Measurements from ENCODE around the gene FADS6.

The FADS6 gene

GRCh38 chr17:74875977-74876593, 17.3 kb downstream of the FADS6 start:
- H2AFZ ChIP-seq (ENCODE audit: low read length) = peak overlapping the region; percentile 58
- no peak for DNase-seq (ENCODE audit: low spot score)
- no peak overlapping the region for H2AK5ac ChIP-seq (ENCODE audit: low read depth, low read length)
- H3K4me3 ChIP-seq (ENCODE audit: low read length in 2 of 2) = no peak overlapping the region
- no peak overlapping the region for H3K9ac ChIP-seq (ENCODE audit: low read depth, low read length, poor library complexity)
- no peak overlapping the region for H3K4ac ChIP-seq (ENCODE audit: low read length)
- H3K36me3 ChIP-seq (replicated peaks in 1 of 2; ENCODE audit: control insufficient read depth in 2 of 2, insufficient read depth in 2 of 2, low read length in 2 of 2) = peaks cover 0 to 8% of the 10 kb centered on the region in 2 donors
- H2BK5ac ChIP-seq (ENCODE audit: low read length) = no peak overlapping the region
- no peak overlapping the region for H4K91ac ChIP-seq (ENCODE audit: low read depth, low read length, poor library complexity)
- H3K27ac ChIP-seq (replicated peaks; ENCODE audit: low read length) = no peak overlapping the region
- no peak overlapping the region for H3K23ac ChIP-seq (ENCODE audit: low read depth, low read length, poor library complexity)
- no peak overlapping the region for H2BK12ac ChIP-seq (ENCODE audit: low read length)
- peaks cover 12 to 13% of the 10 kb centered on the region in 2 donors for H3K4me1 ChIP-seq (ENCODE audit: control insufficient read depth in 2 of 2, insufficient read depth in 1 of 2, low read depth in 1 of 2, low read length in 2 of 2)
- H3K27me3 ChIP-seq (ENCODE audit: control insufficient read depth in 3 of 3, insufficient read depth in 3 of 3, low read depth in 1 of 3, low read length in 3 of 3) = peaks cover 0 to 47% (median 0%) of the 10 kb centered on the region in 3 experiments
- H2BK120ac ChIP-seq (ENCODE audit: low read depth, low read length) = no peak overlapping the region
- H3K79me1 ChIP-seq (ENCODE audit: low read depth, low read length) = peaks cover 4% of the 10 kb centered on the region
- no peak overlapping the region for H3K18ac ChIP-seq (ENCODE audit: low read length)
- H2BK15ac ChIP-seq (ENCODE audit: low read length) = no peak overlapping the region
- H3K14ac ChIP-seq (ENCODE audit: low read length) = no peak overlapping the region
- no CpG with 5 or more reads among the region's 6 CpGs for WGBS, 2 donors (ENCODE audit: extremely low coverage in 2 of 2, insufficient read length in 2 of 2, insufficient replicate concordance in 1 of 2)
- no peak overlapping the region for H4K8ac ChIP-seq (ENCODE audit: low read depth, low read length)
- H3K9me3 ChIP-seq (replicated peaks in 1 of 2; ENCODE audit: control insufficient read depth in 2 of 2, insufficient read depth in 1 of 2, low read depth in 1 of 2, low read length in 2 of 2) = no peaks in the 10 kb centered on the region
- no peak overlapping the region for H3K4me2 ChIP-seq (ENCODE audit: insufficient read depth, low read length, poor library complexity, severe bottlenecking)

- no peak overlapping the region for H4K91ac ChIP-seq (ENCODE audit: low read depth, low read length, poor library complexity)
- no peak overlapping the region for H4K8ac ChIP-seq (ENCODE audit: low read depth, low read length)
- no peak overlapping the region for H2AK5ac ChIP-seq (ENCODE audit: low read depth, low read length)
- H3K9ac ChIP-seq (ENCODE audit: low read depth, low read length, poor library complexity) = no peak overlapping the region
- H3K36me3 ChIP-seq (replicated peaks in 1 of 2; ENCODE audit: control insufficient read depth in 2 of 2, insufficient read depth in 2 of 2, low read length in 2 of 2) = peaks cover 0 to 13% of the 10 kb centered on the region in 2 donors
- H3K4me3 ChIP-seq (ENCODE audit: low read length in 2 of 2) = no peak overlapping the region
- no peak overlapping the region for H3K4ac ChIP-seq (ENCODE audit: low read length)
- H3K27me3 ChIP-seq (ENCODE audit: control insufficient read depth in 3 of 3, insufficient read depth in 3 of 3, low read depth in 1 of 3, low read length in 3 of 3) = peaks cover 0 to 41% (median 0%) of the 10 kb centered on the region in 3 experiments
- no CpG with 5 or more reads among the region's 5 CpGs for WGBS, 2 donors (ENCODE audit: extremely low coverage in 2 of 2, insufficient read length in 2 of 2, insufficient replicate concordance in 1 of 2)
- DNase-seq (ENCODE audit: low spot score) = no peak
- peak overlapping the region; percentile 58 for H2AFZ ChIP-seq (ENCODE audit: low read length)
- H3K23ac ChIP-seq (ENCODE audit: low read depth, low read length, poor library complexity) = no peak overlapping the region
- no peak overlapping the region for H3K27ac ChIP-seq (replicated peaks; ENCODE audit: low read length)
- H3K4me1 ChIP-seq (ENCODE audit: control insufficient read depth in 2 of 2, insufficient read depth in 1 of 2, low read depth in 1 of 2, low read length in 2 of 2) = peaks cover 12 to 15% of the 10 kb centered on the region in 2 donors
- no peak overlapping the region for H2BK120ac ChIP-seq (ENCODE audit: low read depth, low read length)
- peaks cover 4% of the 10 kb centered on the region for H3K79me1 ChIP-seq (ENCODE audit: low read depth, low read length)
- no peak overlapping the region for H3K4me2 ChIP-seq (ENCODE audit: insufficient read depth, low read length, poor library complexity, severe bottlenecking)
- H2BK15ac ChIP-seq (ENCODE audit: low read length) = no peak overlapping the region
- H3K14ac ChIP-seq (ENCODE audit: low read length) = no peak overlapping the region
- no peak overlapping the region for H2BK5ac ChIP-seq (ENCODE audit: low read length)
- no peak overlapping the region for H2BK12ac ChIP-seq (ENCODE audit: low read length)
- H3K18ac ChIP-seq (ENCODE audit: low read length) = no peak overlapping the region
- no peaks in the 10 kb centered on the region for H3K9me3 ChIP-seq (replicated peaks in 1 of 2; ENCODE audit: control insufficient read depth in 2 of 2, insufficient read depth in 1 of 2, low read depth in 1 of 2, low read length in 2 of 2)
These were observed 18.1 kb downstream of the FADS6 start for GRCh38 chr17:74875155-74875976.

- DNase-seq (ENCODE audit: low spot score) = no peak
- Histone ChIP-seq H3K18ac (ENCODE audit: low read length) (no peak overlapping the region), H3K4me3 (ENCODE audit: low read length in 2 of 2) (no peak overlapping the region), H2AK5ac (ENCODE audit: low read depth, low read length) (no peak overlapping the region), H3K36me3 (replicated peaks in 1 of 2; ENCODE audit: control insufficient read depth in 2 of 2, insufficient read depth in 2 of 2, low read length in 2 of 2) (peaks cover 3 to 21% of the 10 kb centered on the region in 2 donors), H3K27me3 (ENCODE audit: control insufficient read depth in 3 of 3, insufficient read depth in 3 of 3, low read depth in 1 of 3, low read length in 3 of 3) (peaks cover 0 to 36% (median 0%) of the 10 kb centered on the region in 3 experiments), H3K23ac (ENCODE audit: low read depth, low read length, poor library complexity) (no peak overlapping the region), H3K4ac (ENCODE audit: low read length) (no peak overlapping the region), H3K4me1 (ENCODE audit: control insufficient read depth in 2 of 2, insufficient read depth in 1 of 2, low read depth in 1 of 2, low read length in 2 of 2) (peaks cover 14 to 15% of the 10 kb centered on the region in 2 donors), H2BK5ac (ENCODE audit: low read length) (no peak overlapping the region), H3K14ac (ENCODE audit: low read length) (no peak overlapping the region), H2AFZ (ENCODE audit: low read length) (no peak overlapping the region), H3K9me3 (replicated peaks in 1 of 2; ENCODE audit: control insufficient read depth in 2 of 2, insufficient read depth in 1 of 2, low read depth in 1 of 2, low read length in 2 of 2) (no peaks in the 10 kb centered on the region), H2BK15ac (ENCODE audit: low read length) (no peak overlapping the region), H4K91ac (ENCODE audit: low read depth, low read length, poor library complexity) (no peak overlapping the region), H3K9ac (ENCODE audit: low read depth, low read length, poor library complexity) (no peak overlapping the region), H4K8ac (ENCODE audit: low read depth, low read length) (no peak overlapping the region), H3K79me1 (ENCODE audit: low read depth, low read length) (peaks cover 7% of the 10 kb centered on the region), H3K4me2 (ENCODE audit: insufficient read depth, low read length, poor library complexity, severe bottlenecking) (no peak overlapping the region), H2BK12ac (ENCODE audit: low read length) (no peak overlapping the region), H2BK120ac (ENCODE audit: low read depth, low read length) (no peak overlapping the region), H3K27ac (replicated peaks; ENCODE audit: low read length) (no peak overlapping the region)
- no CpG with 5 or more reads among the region's 5 CpGs for WGBS, 2 donors (ENCODE audit: extremely low coverage in 2 of 2, insufficient read length in 2 of 2, insufficient replicate concordance in 1 of 2)
These were observed 18.8 kb downstream of the FADS6 start for GRCh38 chr17:74874615-74875037.

Measured in neuronal stem cell (in vitro differentiated cells).